ENCODE measurements around the gene ZFAND6.
"Not testable (repeated sequence)": the region's sequence is repeated elsewhere in the genome, so short reads cannot be mapped to it uniquely, and the experiment has no call there.

Gene ZFAND6

GRCh38 chr15:80042568-80042967 is 16.9 kb upstream of the ZFAND6 start:
- H3K27ac ChIP-seq: no peak overlapping the region
- no peak overlapping the region for H3K4me3 ChIP-seq

- H3K4me3 ChIP-seq, H3K27ac ChIP-seq: not testable (repeated sequence)
Observed at GRCh38 chr15:80045219-80045618, 14.3 kb upstream of the ZFAND6 start.

- H3K27ac ChIP-seq: no peak overlapping the region
- H3K4me3 ChIP-seq: no peak overlapping the region
Observed at GRCh38 chr15:80049046-80049445, 10.4 kb upstream of the ZFAND6 start.

GRCh38 chr15:80052597-80053304 is 6.7 kb upstream of the ZFAND6 start:
- Histone ChIP-seq H3K27ac (no peak overlapping the region), H3K4me3 (no peak overlapping the region)

GRCh38 chr15:80055933-80056332 is 3.5 kb upstream of the ZFAND6 start:
- H3K4me3 ChIP-seq: no peak overlapping the region
- H3K27ac ChIP-seq: no peak overlapping the region

- no peak overlapping the region for H3K27ac ChIP-seq
Observed at GRCh38 chr15:80058044-80058443, 1.4 kb upstream of the ZFAND6 start.

GRCh38 chr15:80059786-80060355 is 395 bp downstream of the ZFAND6 start:
- Histone ChIP-seq H3K27ac (peak overlapping the region; percentile 80 to 97 (median 92)), H3K4me3 (peak overlapping the region; percentile 67 to 97 (median 90))

More at GRCh38 chr15:80058044-80058443, 1.4 kb upstream of the ZFAND6 start:
- no peak overlapping the region for H3K4me3 ChIP-seq

- H3K4me3 ChIP-seq: peak overlapping the region; percentile 67 to 97 (median 90)
- peak overlapping the region; percentile 80 to 97 (median 92) for H3K27ac ChIP-seq
Observed at GRCh38 chr15:80060356-80061006, 1.0 kb downstream of the ZFAND6 start.

GRCh38 chr15:80061582-80061981 is 2.1 kb downstream of the ZFAND6 start:
- Histone ChIP-seq H3K4me3 (peak overlapping the region in 2 of 7 experiments; percentile 94), H3K27ac (peak overlapping the region in 1 of 21 experiments; percentile 97)

GRCh38 chr15:80066912-80067311 is 7.4 kb downstream of the ZFAND6 start:
- H3K27ac ChIP-seq: no peak overlapping the region
- H3K4me3 ChIP-seq: no peak overlapping the region

- peak overlapping the region in 3 of 21 experiments; percentile 13 to 51 (median 22) for H3K27ac ChIP-seq
- H3K4me3 ChIP-seq: no peak overlapping the region
Observed at GRCh38 chr15:80068578-80068977, 9.1 kb downstream of the ZFAND6 start.

GRCh38 chr15:80070840-80071239 is 11.4 kb downstream of the ZFAND6 start:
- H3K4me3 ChIP-seq: no peak overlapping the region
- no peak overlapping the region for H3K27ac ChIP-seq

- Histone ChIP-seq H3K27ac (peak overlapping the region in 2 of 21 experiments; percentile 5 to 23), H3K4me3 (no peak overlapping the region)
Observed at GRCh38 chr15:80071652-80072051, 12.2 kb downstream of the ZFAND6 start.

GRCh38 chr15:80072285-80072994 is 13.0 kb downstream of the ZFAND6 start:
- Histone ChIP-seq H3K4me3 (peak overlapping the region; percentile 3 to 40 (median 21)), H3K27ac (peak overlapping the region in 9 of 21 experiments; percentile 3 to 67 (median 28))

- H3K27ac ChIP-seq: peak overlapping the region in 4 of 21 experiments; percentile 3 to 56 (median 41)
- H3K4me3 ChIP-seq: peak overlapping the region in 4 of 7 experiments; percentile 21 to 40 (median 32)
Observed at GRCh38 chr15:80073197-80073596, 13.7 kb downstream of the ZFAND6 start.

GRCh38 chr15:80076321-80077318 is 17.1 kb downstream of the ZFAND6 start:
- no peak overlapping the region for H3K4me3 ChIP-seq
- no peak overlapping the region for H3K27ac ChIP-seq

- Histone ChIP-seq H3K4me3 (no peak overlapping the region), H3K27ac (no peak overlapping the region)
Observed at GRCh38 chr15:80081390-80081789, 21.9 kb downstream of the ZFAND6 start.

- no peak overlapping the region for H3K4me3 ChIP-seq
- no peak overlapping the region for H3K27ac ChIP-seq
Observed at GRCh38 chr15:80087104-80087503, 27.6 kb downstream of the ZFAND6 start.

GRCh38 chr15:80090041-80090440 is 30.6 kb downstream of the ZFAND6 start:
- no peak overlapping the region for H3K4me3 ChIP-seq
- no peak overlapping the region for H3K27ac ChIP-seq

Measured in skin epidermis (tissue), 12 donors.